GM12892 (cell line): ENCODE data around the gene CYP4F11.

Source experiments
- DNase-seq: peaks from one replicate; pipeline ENCODE4 v3.0.0; 2011; ENCODE audit not compliant: insufficient read length
- FAIRE-seq: peaks from 2 replicates; lab custom pipeline; 2011; peaks lifted over from hg19 to GRCh38; lab: Jason Lieb, UNC
- POLR2A ChIP-seq: IDR thresholded peaks from 2 replicates; pipeline ENCODE4 v1.6.1; 2011; ENCODE audit warnings: low read depth, low read length, control low read depth
- POLR2AphosphoS5 ChIP-seq: IDR thresholded peaks from 2 replicates; pipeline ENCODE4 v1.6.1; 2011; ENCODE audit warnings: low read depth, low read length, control low read depth
- TAF1 ChIP-seq: IDR thresholded peaks from 2 replicates; pipeline ENCODE4 v1.6.1; 2011; ENCODE audit warnings: low read depth, mild to moderate bottlenecking, control low read depth, low read length, borderline replicate concordance

Gene CYP4F11

GRCh38 chr19:15866636-15867035 is 67.7 kb downstream of the CYP4F11 start:
- FAIRE-seq (no peak), DNase-seq (no peak)

DNA sequence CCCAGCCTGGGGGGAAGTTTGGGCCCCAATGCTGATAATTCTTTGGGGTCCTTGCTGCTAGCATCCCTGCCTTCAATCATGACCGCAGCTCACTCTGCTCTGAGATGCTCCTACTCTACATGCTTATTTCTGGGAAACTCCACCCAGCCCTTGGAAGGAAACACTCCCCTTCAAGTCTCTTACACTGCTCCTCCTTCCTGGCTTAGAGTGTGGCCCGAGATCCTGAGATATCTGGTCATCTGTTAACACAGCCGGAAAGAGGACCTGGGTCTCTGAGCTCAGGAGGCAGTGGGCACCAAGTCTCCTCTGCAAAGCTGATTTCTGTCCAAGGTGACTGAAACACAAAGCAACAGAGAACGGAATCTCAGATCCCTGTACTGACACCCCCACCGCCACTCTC is 69.5 kb downstream of the CYP4F11 start:
- TF ChIP-seq POLR2A: no peak
- TF ChIP-seq POLR2AphosphoS5: no peak
- no peak for TF ChIP-seq TAF1
- no peak for FAIRE-seq
- DNase-seq: no peak

More at GRCh38 chr19:15866636-15867035, 67.7 kb downstream of the CYP4F11 start:
- TF ChIP-seq POLR2AphosphoS5 (no peak), POLR2A (no peak), TAF1 (no peak)

DNA sequence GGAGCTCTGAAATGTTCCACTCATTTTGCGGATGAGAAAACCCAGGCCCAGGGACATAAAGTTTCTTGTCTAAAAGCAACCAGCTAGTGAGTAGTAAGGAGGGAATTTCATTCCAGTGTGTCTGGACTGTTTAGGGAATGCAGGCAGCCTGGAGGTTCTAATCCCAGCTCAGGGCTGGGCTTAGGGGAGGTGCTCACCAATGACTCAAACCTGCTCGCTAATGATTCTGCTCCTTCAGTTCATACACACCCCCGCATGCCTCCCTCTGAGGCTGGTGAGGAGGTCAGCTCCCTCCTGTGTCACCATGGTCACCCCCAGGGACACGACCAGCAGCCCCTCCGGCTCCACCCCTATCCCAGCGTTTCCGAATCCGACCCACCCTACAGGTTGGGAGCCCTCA is 71.1 kb downstream of the CYP4F11 start:
- TF ChIP-seq POLR2AphosphoS5 (no peak), TAF1 (no peak), POLR2A (no peak)
- no peak for FAIRE-seq
- no peak for DNase-seq

- TF ChIP-seq POLR2A: no peak
- no peak for TF ChIP-seq TAF1
- no peak for TF ChIP-seq POLR2AphosphoS5
- DNase-seq: no peak
- FAIRE-seq: no peak
Measured at GRCh38 chr19:15862444-15862843, 71.9 kb downstream of the CYP4F11 start.
